ENCODE data around the gene APBA1. TPM values are rescaled to one million over a fixed set of nuclear protein-coding genes. Genes with fewer than 3 reads are reported as not detected.

The APBA1 gene
- total RNA-seq, 1 donor from 2014 or later = 0.29 TPM

DNA sequence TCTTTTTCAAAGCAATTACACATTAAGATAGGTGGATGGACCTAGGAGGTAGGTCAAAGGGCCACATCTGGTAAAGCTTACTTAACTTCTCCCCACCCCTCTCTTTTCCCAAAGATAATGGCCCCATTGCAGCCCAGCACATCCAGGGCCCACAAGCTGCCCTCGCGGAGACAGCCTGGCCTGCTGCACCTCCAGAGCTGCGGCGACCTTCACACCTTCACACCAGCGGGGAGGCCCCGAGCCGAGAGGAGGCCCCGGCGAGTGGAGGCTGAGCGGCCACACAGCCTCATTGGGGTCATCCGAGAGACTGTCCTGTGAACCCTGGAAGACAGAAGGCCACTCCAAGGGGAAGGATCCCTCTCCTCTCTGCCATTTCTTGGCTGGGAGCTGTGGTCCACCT, 280.7 kb downstream of the APBA1 start:
- no peak for DNase-seq (ENCODE audit: low read depth)
- H3K4me3 ChIP-seq (ENCODE audit: low read depth, low read length) = no peak overlapping the region
- TF ChIP-seq CTCF (conservative IDR thresholded peaks at IDR 0.05; ENCODE audit: low read depth, low read length) = no peak

DNA sequence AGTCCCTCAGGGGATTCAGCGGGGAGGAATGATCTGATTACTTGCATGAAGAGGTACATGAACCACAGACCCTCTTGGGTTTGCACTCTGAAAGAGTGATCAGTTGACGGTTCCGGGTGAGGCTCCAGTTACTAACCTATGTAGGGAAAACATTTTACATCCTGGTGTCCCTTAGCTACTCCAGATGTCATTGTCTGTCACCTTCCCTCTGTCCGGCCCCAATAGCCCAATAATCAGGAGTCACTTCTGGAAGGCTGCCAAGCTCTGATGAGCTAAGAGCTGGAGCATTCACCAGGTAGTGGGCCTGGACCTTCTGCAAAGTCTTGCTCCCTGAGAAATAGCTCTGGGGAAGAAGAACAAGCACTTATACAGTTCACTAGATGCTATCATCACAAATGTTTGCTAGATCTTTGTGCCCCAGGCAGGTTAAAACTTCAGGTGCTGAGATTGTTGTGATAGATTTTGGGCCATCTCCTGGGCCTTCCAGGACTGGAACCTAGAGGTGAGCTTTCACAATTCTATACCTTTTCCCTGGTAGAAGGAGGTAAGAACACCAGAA, 282.7 kb downstream of the APBA1 start:
- DNase-seq (ENCODE audit: low read depth) = no peak
- H3K4me3 ChIP-seq (ENCODE audit: low read depth, low read length) = no peak overlapping the region
- no peak for TF ChIP-seq CTCF (conservative IDR thresholded peaks at IDR 0.05; ENCODE audit: low read depth, low read length)

GRCh38 chr9:69388596-69388995, 283.6 kb downstream of the APBA1 start:
- no peak for TF ChIP-seq CTCF (conservative IDR thresholded peaks at IDR 0.05; ENCODE audit: low read depth, low read length)
- no peak for DNase-seq (ENCODE audit: low read depth)
- H3K4me3 ChIP-seq (ENCODE audit: low read depth, low read length) = no peak overlapping the region

DNA sequence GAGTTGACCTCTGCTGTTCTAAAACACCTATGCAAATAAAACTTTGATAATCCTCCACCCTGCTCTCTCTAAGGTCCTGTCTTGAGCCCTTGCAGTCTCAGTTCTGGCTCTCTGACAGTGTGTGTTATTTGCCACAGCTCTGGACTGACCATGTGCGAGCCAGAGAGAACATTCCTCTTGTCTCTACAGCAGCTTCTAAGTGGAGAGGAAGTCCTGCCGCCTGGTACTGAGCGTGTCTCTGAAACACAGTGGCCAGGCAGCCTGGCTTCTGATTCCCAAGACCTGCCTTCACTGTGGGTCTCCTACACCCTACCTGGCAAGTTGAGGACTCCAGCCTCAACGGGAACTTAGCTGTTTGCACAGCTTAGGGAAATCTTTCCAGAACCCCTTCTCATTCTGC, 285.5 kb downstream of the APBA1 start:
- no peak overlapping the region for H3K4me3 ChIP-seq (ENCODE audit: low read depth, low read length)
- no peak for TF ChIP-seq CTCF (conservative IDR thresholded peaks at IDR 0.05; ENCODE audit: low read depth, low read length)
- DNase-seq (ENCODE audit: low read depth) = no peak

GRCh38 chr9:69385581-69386033, 286.6 kb downstream of the APBA1 start:
- no peak overlapping the region for H3K4me3 ChIP-seq (ENCODE audit: low read depth, low read length)
- TF ChIP-seq CTCF (conservative IDR thresholded peaks at IDR 0.05; ENCODE audit: low read depth, low read length) = no peak
- DNase-seq (ENCODE audit: low read depth) = no peak

- no peak for TF ChIP-seq CTCF (conservative IDR thresholded peaks at IDR 0.05; ENCODE audit: low read depth, low read length)
- no peak overlapping the region for H3K4me3 ChIP-seq (ENCODE audit: low read depth, low read length)
- DNase-seq (ENCODE audit: low read depth) = no peak
Measured at GRCh38 chr9:69382135-69382534, 290.0 kb downstream of the APBA1 start.

DNA sequence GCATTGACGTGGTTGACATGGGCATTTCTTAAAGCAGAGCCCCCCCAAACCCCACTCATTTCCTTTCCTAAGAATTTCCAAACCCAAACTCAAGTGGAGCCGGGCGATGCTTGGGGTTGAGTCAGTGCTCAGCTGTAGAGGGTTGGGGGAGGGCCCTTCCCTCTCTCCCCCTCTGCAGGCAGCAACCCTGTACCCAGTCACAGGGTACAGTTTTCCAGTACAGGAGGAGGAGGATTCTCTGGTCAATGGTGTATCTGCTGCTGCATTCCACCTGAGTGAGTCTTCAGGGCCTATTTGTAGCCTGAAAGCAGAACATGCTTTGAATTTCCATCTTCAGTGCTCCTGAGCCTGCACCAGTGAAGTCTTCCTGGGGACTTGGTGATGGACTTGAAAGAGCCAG, 291.4 kb downstream of the APBA1 start:
- no peak for TF ChIP-seq CTCF (conservative IDR thresholded peaks at IDR 0.05; ENCODE audit: low read depth, low read length)
- DNase-seq (ENCODE audit: low read depth) = no peak
- no peak overlapping the region for H3K4me3 ChIP-seq (ENCODE audit: low read depth, low read length)

Measured in epithelial cell of proximal tubule (primary cell).